ENCODE data around the gene SUCO.
A peak's percentile ranks its signal among the peaks of the same experiment; 100 is the strongest.

Gene SUCO

GRCh38 chr1:172496678-172497077 is 36.3 kb upstream of the SUCO start:
- TF ChIP-seq JUND (IDR thresholded peaks at IDR 0.05; ENCODE audit: low read depth) = no peak
- no peak for DNase-seq (ENCODE audit: low read depth in 1 of 2, low spot score in 1 of 2)
- in situ Hi-C loops (cut with HindIII; ENCODE audit: low pct_unique_long_range_greater_than_20kb, low sequenced_read_pairs) = no loop called here

DNA sequence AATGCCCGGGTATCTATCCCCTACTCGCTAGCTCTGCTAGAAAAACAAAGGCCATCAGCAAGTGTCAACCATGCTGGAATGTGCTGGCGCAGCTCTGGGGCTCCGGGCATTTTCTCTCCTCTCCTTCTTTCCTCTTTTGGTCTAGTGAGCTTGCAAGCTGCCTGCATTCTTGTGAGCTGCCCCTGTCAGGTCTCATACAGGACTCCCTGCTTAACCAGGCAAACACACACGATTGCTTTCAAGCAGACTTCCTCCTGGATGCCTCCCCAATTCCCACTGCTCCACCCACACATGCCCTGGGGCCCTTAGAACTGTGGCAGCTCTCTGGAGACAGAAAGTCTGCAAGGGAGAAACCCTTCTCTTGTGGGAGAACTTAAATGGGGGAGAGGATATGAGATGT is 35.7 kb upstream of the SUCO start:
- peak; percentile 55 to 83 for DNase-seq (ENCODE audit: low read depth in 1 of 2, low spot score in 1 of 2)
- in situ Hi-C loops (cut with HindIII; ENCODE audit: low pct_unique_long_range_greater_than_20kb, low sequenced_read_pairs) = no loop called here
- TF ChIP-seq JUND (IDR thresholded peaks at IDR 0.05; ENCODE audit: low read depth) = no peak

DNA sequence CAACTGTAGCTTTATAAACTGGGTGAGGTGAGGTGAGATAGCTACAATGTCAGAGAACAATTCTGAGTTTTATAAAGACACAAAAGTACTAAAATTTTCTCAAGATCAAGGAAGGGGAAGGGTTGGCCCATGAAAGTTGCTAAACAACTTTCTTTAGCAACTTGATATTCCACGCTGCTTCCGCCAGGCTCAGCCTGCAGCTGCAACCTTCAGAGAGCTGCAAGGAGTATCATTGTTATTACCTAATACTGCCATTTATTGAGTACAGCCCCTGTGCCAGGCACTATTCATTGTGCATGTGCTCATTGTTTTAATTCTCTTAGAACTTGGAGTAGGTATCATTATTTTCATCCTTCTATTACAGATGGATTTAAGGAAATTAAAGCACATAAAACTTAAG is 34.1 kb upstream of the SUCO start:
- TF ChIP-seq JUND (IDR thresholded peaks at IDR 0.05; ENCODE audit: low read depth) = no peak
- DNase-seq (ENCODE audit: low read depth in 1 of 2, low spot score in 1 of 2) = no peak
- in situ Hi-C loops (cut with HindIII; ENCODE audit: low pct_unique_long_range_greater_than_20kb, low sequenced_read_pairs) = no loop called here

DNA sequence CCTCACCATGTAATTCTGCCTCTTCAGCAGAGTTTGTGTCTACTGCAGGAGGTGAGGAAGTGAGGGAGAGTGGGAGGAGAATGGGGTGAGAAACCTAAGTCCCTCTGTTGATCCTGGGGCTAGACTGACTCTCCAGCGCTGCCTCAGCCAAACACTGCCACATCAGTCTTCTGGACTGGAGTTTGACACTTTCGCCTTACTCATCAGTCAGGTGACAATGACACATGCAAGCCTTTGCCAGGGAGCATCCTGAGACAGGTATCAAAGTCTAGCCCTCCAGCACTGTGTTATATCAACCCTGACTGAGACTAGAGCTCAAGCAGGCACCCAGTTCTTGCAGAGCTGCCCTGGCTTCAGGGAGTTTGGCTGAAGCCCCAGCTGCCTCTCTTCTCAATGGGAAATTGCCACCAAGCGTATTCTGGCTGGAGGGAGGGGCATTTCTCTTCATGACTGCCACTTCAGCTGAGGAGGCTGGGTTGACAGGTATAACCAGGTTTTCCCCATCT is 33.3 kb upstream of the SUCO start:
- no peak for TF ChIP-seq JUND (IDR thresholded peaks at IDR 0.05; ENCODE audit: low read depth)
- in situ Hi-C loops (cut with HindIII; ENCODE audit: low pct_unique_long_range_greater_than_20kb, low sequenced_read_pairs) = no loop called here
- DNase-seq (ENCODE audit: low read depth in 1 of 2, low spot score in 1 of 2) = peak; percentile 24 to 70

DNA sequence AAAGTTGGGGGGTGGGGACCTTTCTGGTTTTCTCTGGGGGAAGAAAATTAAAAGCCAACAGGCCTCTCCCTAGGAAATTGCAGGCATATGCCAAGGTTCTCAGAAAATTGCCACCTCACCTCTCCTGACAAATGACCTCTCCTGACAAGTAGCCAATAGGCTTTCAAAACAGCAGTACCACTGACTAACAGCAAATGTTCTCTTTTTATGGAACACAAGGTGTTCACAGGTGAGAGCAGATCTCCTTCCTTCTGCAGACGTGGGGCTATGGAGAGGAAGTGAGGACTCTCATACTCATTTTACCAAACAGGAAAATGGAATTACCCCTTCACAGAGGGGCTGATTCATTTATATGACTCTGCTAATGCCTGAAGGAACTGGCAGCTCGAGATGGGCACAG is 32.7 kb upstream of the SUCO start:
- no peak for TF ChIP-seq JUND (IDR thresholded peaks at IDR 0.05; ENCODE audit: low read depth)
- no peak for DNase-seq (ENCODE audit: low read depth in 1 of 2, low spot score in 1 of 2)
- in situ Hi-C loops (cut with HindIII; ENCODE audit: low pct_unique_long_range_greater_than_20kb, low sequenced_read_pairs) = no loop called here

GRCh38 chr1:172507741-172508140 is 25.2 kb upstream of the SUCO start:
- in situ Hi-C loops (cut with HindIII; ENCODE audit: low pct_unique_long_range_greater_than_20kb, low sequenced_read_pairs) = no loop called here
- DNase-seq (ENCODE audit: low read depth in 1 of 2, low spot score in 1 of 2) = no peak
- TF ChIP-seq JUND (IDR thresholded peaks at IDR 0.05; ENCODE audit: low read depth) = no peak

GRCh38 chr1:172510479-172510878 is 22.5 kb upstream of the SUCO start:
- no peak for TF ChIP-seq JUND (IDR thresholded peaks at IDR 0.05; ENCODE audit: low read depth)
- in situ Hi-C loops (cut with HindIII; ENCODE audit: low pct_unique_long_range_greater_than_20kb, low sequenced_read_pairs) = no loop called here
- no peak for DNase-seq (ENCODE audit: low read depth in 1 of 2, low spot score in 1 of 2)

- no peak for TF ChIP-seq JUND (IDR thresholded peaks at IDR 0.05; ENCODE audit: low read depth)
Observed at GRCh38 chr1:172512591-172512990, 20.4 kb upstream of the SUCO start.

GRCh38 chr1:172513479-172513878 is 19.5 kb upstream of the SUCO start:
- no peak; the same call in 1 of the 2 replicates for TF ChIP-seq JUND (IDR thresholded peaks at IDR 0.05; ENCODE audit: low read depth)
- in situ Hi-C loops (cut with HindIII; ENCODE audit: low pct_unique_long_range_greater_than_20kb, low sequenced_read_pairs) = no loop called here

More at GRCh38 chr1:172512591-172512990, 20.4 kb upstream of the SUCO start:
- DNase-seq (ENCODE audit: low read depth in 1 of 2, low spot score in 1 of 2) = no peak
- in situ Hi-C loops (cut with HindIII; ENCODE audit: low pct_unique_long_range_greater_than_20kb, low sequenced_read_pairs) = no loop called here

DNA sequence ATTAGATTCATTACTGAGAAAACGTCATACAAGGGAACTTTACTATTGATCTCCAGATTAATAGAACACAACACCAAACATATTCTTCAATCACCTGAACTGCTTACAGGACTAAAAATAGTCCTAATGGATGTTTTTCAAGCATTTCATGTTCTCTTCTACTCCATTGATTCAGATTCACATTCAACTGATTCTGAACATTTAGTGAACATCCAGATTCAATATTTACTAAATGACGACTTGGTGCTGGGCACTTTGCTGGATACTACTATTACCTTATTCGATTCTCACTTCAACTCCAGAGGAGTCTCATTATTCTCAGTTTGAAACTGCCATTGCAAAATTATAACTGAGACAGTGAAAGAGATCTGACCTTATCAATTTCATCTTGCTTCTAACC is 18.8 kb upstream of the SUCO start:
- in situ Hi-C loops (cut with HindIII; ENCODE audit: low pct_unique_long_range_greater_than_20kb, low sequenced_read_pairs) = no loop called here
- no peak for DNase-seq (ENCODE audit: low read depth in 1 of 2, low spot score in 1 of 2)
- TF ChIP-seq JUND (IDR thresholded peaks at IDR 0.05; ENCODE audit: low read depth) = no peak

More at GRCh38 chr1:172513479-172513878, 19.5 kb upstream of the SUCO start:
- DNase-seq (ENCODE audit: low read depth in 1 of 2, low spot score in 1 of 2) = peak in 1 of 2 experiments; percentile 10

- no peak for DNase-seq (ENCODE audit: low read depth in 1 of 2, low spot score in 1 of 2)
- TF ChIP-seq JUND (IDR thresholded peaks at IDR 0.05; ENCODE audit: low read depth) = no peak
- in situ Hi-C loops (cut with HindIII; ENCODE audit: low pct_unique_long_range_greater_than_20kb, low sequenced_read_pairs) = no loop called here
Observed at GRCh38 chr1:172515436-172515835, 17.5 kb upstream of the SUCO start.

DNA sequence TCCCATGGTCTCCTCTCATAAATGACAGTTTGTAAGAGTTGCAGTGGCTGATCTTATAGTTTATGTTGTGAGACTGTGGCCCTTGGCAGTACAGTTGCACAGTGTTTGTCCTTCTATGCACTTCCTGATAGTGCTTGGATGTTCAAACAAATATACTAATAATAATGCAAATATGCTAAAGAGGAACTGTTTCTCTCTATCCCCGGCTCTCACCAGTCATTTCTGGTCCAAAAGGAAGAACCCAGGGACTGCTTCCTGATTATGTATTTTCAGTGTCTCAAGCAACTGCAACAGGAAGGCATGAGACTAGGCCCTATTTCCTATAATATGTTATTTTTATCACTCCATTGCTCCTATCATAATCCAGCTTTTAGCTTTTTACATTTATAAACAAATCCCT is 17.0 kb upstream of the SUCO start:
- in situ Hi-C loops (cut with HindIII; ENCODE audit: low pct_unique_long_range_greater_than_20kb, low sequenced_read_pairs) = no loop called here
- no peak for DNase-seq (ENCODE audit: low read depth in 1 of 2, low spot score in 1 of 2)

DNA sequence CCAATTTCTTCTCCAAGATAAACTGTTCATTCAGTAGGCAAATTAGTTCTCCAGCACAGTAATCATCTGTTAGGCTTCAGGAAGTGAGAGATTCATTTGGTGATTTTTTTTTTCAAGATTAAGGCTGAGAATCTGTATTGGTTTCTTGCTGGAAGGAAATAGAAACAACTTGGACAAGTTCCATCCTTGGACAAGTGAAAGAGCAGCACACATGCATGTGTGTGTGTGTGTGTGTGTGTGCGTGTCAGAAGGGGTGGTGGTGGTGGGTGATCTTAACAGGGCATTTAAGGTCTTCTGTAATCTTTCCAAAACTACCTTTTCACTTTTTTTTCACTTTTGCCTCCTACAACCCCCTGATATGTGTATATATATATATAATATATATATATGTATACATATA is 15.9 kb upstream of the SUCO start:
- in situ Hi-C loops (cut with HindIII; ENCODE audit: low pct_unique_long_range_greater_than_20kb, low sequenced_read_pairs) = no loop called here
- DNase-seq (ENCODE audit: low read depth in 1 of 2, low spot score in 1 of 2) = no peak
- TF ChIP-seq JUND (IDR thresholded peaks at IDR 0.05; ENCODE audit: low read depth) = no peak

More for the DNA sequence above, 17.0 kb upstream of the SUCO start:
- no peak for TF ChIP-seq JUND (IDR thresholded peaks at IDR 0.05; ENCODE audit: low read depth)

DNA sequence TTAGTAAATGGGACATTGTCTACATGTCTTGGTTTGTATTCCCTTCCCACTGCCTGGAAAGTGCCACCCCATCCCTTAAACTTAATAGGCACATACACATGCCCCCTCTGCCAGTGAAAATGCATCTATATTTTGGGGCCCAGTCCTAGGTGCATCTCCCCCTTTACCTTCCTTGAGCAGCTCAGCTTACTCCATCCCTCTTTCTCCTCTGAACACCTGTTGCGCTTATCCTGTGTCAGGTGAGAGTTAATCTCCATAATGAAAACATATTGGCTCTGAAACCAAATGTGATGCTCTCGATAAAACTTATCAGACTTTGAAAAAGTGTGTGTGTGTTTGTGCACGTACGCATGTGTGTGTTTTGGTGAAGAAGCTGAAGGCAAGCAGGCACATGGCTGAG is 15.4 kb upstream of the SUCO start:
- TF ChIP-seq JUND (IDR thresholded peaks at IDR 0.05; ENCODE audit: low read depth) = no peak
- DNase-seq (ENCODE audit: low read depth in 1 of 2, low spot score in 1 of 2) = no peak
- in situ Hi-C loops (cut with HindIII; ENCODE audit: low pct_unique_long_range_greater_than_20kb, low sequenced_read_pairs) = no loop called here
